H9 (cell line): Measurements from ENCODE around the gene ISCA1. TPM values are rescaled to one million over a fixed set of nuclear protein-coding genes. Genes with fewer than 3 reads are reported as not detected.

Experiments used
- DNase-seq: peaks from one replicate; pipeline ENCODE4 v3.0.0-alpha.2; 2017
- H2AFZ ChIP-seq: one replicate; pipeline ENCODE4 v1.6.1; 2013; ENCODE audit warnings: mild to moderate bottlenecking, low read length, control low read depth, moderate library complexity
- H2AK5ac ChIP-seq: 2 replicates; pipeline ENCODE4 v1.6.1; 2013; ENCODE audit warnings: low read length, control low read depth, mixed read lengths; ENCODE audit not compliant: insufficient read length
- H2BK120ac ChIP-seq: one replicate; pipeline ENCODE4 v1.6.1; 2013; ENCODE audit warnings: low read depth, mild to moderate bottlenecking, low read length, control low read depth, inconsistent platforms; ENCODE audit not compliant: poor library complexity, severe bottlenecking
- H2BK12ac ChIP-seq: 2 replicates; pipeline ENCODE4 v1.6.1; 2013; ENCODE audit warnings: low read length, control low read depth, mixed read lengths, low read depth; ENCODE audit not compliant: insufficient read length
- H2BK15ac ChIP-seq: 2 replicates; pipeline ENCODE4 v1.6.1; 2013; ENCODE audit warnings: low read depth, low read length, control low read depth
- H2BK20ac ChIP-seq: one replicate; pipeline ENCODE4 v1.6.1; 2013; ENCODE audit warnings: low read depth, mild to moderate bottlenecking, low read length, control low read depth, inconsistent platforms; ENCODE audit not compliant: poor library complexity, severe bottlenecking
- H2BK5ac ChIP-seq: 2 replicates; pipeline ENCODE4 v1.6.1; 2013; ENCODE audit warnings: low read length, control low read depth, mixed read lengths; ENCODE audit not compliant: insufficient read length
- H3K14ac ChIP-seq: 2 replicates; pipeline ENCODE4 v1.6.1; 2013; ENCODE audit warnings: low read length, control low read depth; ENCODE audit not compliant: insufficient read depth
- H3K18ac ChIP-seq: 2 replicates; pipeline ENCODE4 v1.6.1; 2013; ENCODE audit warnings: low read depth, mild to moderate bottlenecking, mixed read lengths, low read length, control low read depth; ENCODE audit not compliant: insufficient read length
- H3K23ac ChIP-seq: 2 replicates; pipeline ENCODE4 v1.6.1; 2013; ENCODE audit warnings: low read length, control low read depth, mixed read lengths, low read depth; ENCODE audit not compliant: insufficient read length
- H3K23me2 ChIP-seq: 2 replicates; pipeline ENCODE4 v1.6.1; 2013; ENCODE audit warnings: low read depth, mild to moderate bottlenecking, mixed read lengths, low read length, control low read depth; ENCODE audit not compliant: insufficient read length, poor library complexity, severe bottlenecking
- H3K27ac ChIP-seq: 2 replicates; pipeline ENCODE4 v1.5.1; 2013; ENCODE audit warnings: low read length, control low read depth, mixed read lengths, low read depth; ENCODE audit not compliant: insufficient read length
- H3K27me3 ChIP-seq: 2 replicates; pipeline ENCODE4 v1.6.1; 2013; ENCODE audit warnings: low read length, control low read depth, inconsistent platforms; ENCODE audit not compliant: insufficient read depth
- H3K4ac ChIP-seq: 2 replicates; pipeline ENCODE4 v1.6.1; 2013; ENCODE audit warnings: low read depth, mild to moderate bottlenecking, control low read depth, inconsistent platforms, low read length, moderate library complexity
- H3K4me1 ChIP-seq: 2 replicates; pipeline ENCODE4 v1.6.1; 2013; ENCODE audit warnings: low read length, control low read depth, inconsistent platforms; ENCODE audit not compliant: insufficient read depth
- H3K4me2 ChIP-seq: 2 replicates; pipeline ENCODE4 v1.6.1; 2013; ENCODE audit warnings: low read length, control low read depth, mixed read lengths; ENCODE audit not compliant: insufficient read length, insufficient read depth
- H3K56ac ChIP-seq: 2 replicates; pipeline ENCODE4 v1.6.1; 2013; ENCODE audit warnings: low read depth, mild to moderate bottlenecking, mixed read lengths, low read length, control low read depth; ENCODE audit not compliant: insufficient read length
- H3K79me1 ChIP-seq: 2 replicates; pipeline ENCODE4 v1.6.1; 2013; ENCODE audit warnings: low read depth, mild to moderate bottlenecking, moderate library complexity, low read length, control low read depth, inconsistent platforms; ENCODE audit not compliant: insufficient read depth, poor library complexity, severe bottlenecking
- H3K79me2 ChIP-seq: 2 replicates; pipeline ENCODE4 v1.6.1; 2013; ENCODE audit warnings: low read length, control low read depth, inconsistent platforms; ENCODE audit not compliant: insufficient read depth
- H3K9ac ChIP-seq: 2 replicates; pipeline ENCODE4 v1.6.1; 2013; ENCODE audit warnings: low read length, control low read depth, mixed read lengths; ENCODE audit not compliant: insufficient read length; ENCODE audit errors: extremely low read depth
- H3K9me3 ChIP-seq: one replicate; pipeline ENCODE4 v1.6.1; 2013; ENCODE audit warnings: low read depth, low read length, inconsistent platforms; ENCODE audit not compliant: control insufficient read depth
- H3T11ph ChIP-seq: one replicate; pipeline ENCODE4 v1.6.1; 2013; ENCODE audit warnings: mild to moderate bottlenecking, low read length, control low read depth, inconsistent platforms
- H4K20me1 ChIP-seq: one replicate; pipeline ENCODE4 v1.6.1; 2013; ENCODE audit not compliant: control insufficient read depth, insufficient read length, insufficient read depth
- H4K5ac ChIP-seq: 2 replicates; pipeline ENCODE4 v1.6.1; 2013; ENCODE audit warnings: low read depth, mild to moderate bottlenecking, mixed read lengths, low read length, control low read depth; ENCODE audit not compliant: insufficient read length
- H4K8ac ChIP-seq: replicated peaks from 2 replicates; pipeline ENCODE4 v1.6.1; 2013; ENCODE audit warnings: low read length, control low read depth, mixed read lengths, low read depth; ENCODE audit not compliant: insufficient read length
- H4K91ac ChIP-seq: 2 replicates; pipeline ENCODE4 v1.6.1; 2013; ENCODE audit warnings: low read depth, mild to moderate bottlenecking, moderate library complexity, mixed read lengths, low read length, control low read depth; ENCODE audit not compliant: insufficient read length
- H3K27ac Mint-ChIP-seq, 3 experiments: 2 replicates in 2 of 3; 3 replicates in 1 of 3; pipeline ENCODE4 v1.8.0; 2020 to 2021; ENCODE audit warnings: mixed read lengths in 3 of 3, mild to moderate bottlenecking in 1 of 3, moderate library complexity in 1 of 3
- H3K27me3 Mint-ChIP-seq: 2 replicates; pipeline ENCODE4 v1.8.0; 2021; ENCODE audit warnings: low read depth, mild to moderate bottlenecking, moderate library complexity, mixed read lengths
- H3K36me3 Mint-ChIP-seq, 3 experiments: 2 replicates in 2 of 3; 3 replicates in 1 of 3; pipeline ENCODE4 v1.8.0; 2020 to 2021; ENCODE audit warnings: low read depth in 3 of 3, mixed read lengths in 3 of 3; ENCODE audit not compliant: insufficient read depth in 1 of 3
- H3K4me1 Mint-ChIP-seq, 2 experiments: 2 replicates each; pipeline ENCODE4 v1.8.0; 2020; ENCODE audit warnings: mixed read lengths in 2 of 2
- H3K4me3 Mint-ChIP-seq, 2 experiments: 2 replicates in 1 of 2; 3 replicates in 1 of 2; pipeline ENCODE4 v1.8.0; 2020 to 2021; ENCODE audit warnings: mild to moderate bottlenecking in 2 of 2, mixed read lengths in 2 of 2, moderate library complexity in 1 of 2
- H3K9me3 Mint-ChIP-seq, 2 experiments: 2 replicates in 1 of 2; 3 replicates in 1 of 2; pipeline ENCODE4 v1.8.0; 2020; ENCODE audit warnings: mild to moderate bottlenecking in 2 of 2, mixed read lengths in 2 of 2, moderate library complexity in 1 of 2
- CTCF ChIP-seq: fragments of 200-600 bp; sonication (generic); conservative IDR thresholded peaks from 3 replicates; pipeline ENCODE4 v1.8.0; 2021; ENCODE audit warnings: antibody characterized with exemption, mild to moderate bottlenecking
- WGBS: extraction: QIAGEN DNeasy Blood & Tissue Kit; methylation state at CpG from one replicate; pipeline ENCODE4 v1.1.7; 2013; ENCODE audit warnings: missing lambda C conversion rate, low lambda C conversion rate, mixed read lengths; ENCODE audit not compliant: insufficient read length; ENCODE audit errors: extremely low coverage; 5-methylcytosine and 5-hydroxymethylcytosine counted together
- total RNA-seq: library from RNA; stranded (reverse); gene quantifications from 2 replicates; pipeline ENCODE4 v1.2.1, GENCODE V29; 2021

Gene ISCA1
- total RNA-seq, 1 experiment from 2014 or later: 33.3 TPM

DNA sequence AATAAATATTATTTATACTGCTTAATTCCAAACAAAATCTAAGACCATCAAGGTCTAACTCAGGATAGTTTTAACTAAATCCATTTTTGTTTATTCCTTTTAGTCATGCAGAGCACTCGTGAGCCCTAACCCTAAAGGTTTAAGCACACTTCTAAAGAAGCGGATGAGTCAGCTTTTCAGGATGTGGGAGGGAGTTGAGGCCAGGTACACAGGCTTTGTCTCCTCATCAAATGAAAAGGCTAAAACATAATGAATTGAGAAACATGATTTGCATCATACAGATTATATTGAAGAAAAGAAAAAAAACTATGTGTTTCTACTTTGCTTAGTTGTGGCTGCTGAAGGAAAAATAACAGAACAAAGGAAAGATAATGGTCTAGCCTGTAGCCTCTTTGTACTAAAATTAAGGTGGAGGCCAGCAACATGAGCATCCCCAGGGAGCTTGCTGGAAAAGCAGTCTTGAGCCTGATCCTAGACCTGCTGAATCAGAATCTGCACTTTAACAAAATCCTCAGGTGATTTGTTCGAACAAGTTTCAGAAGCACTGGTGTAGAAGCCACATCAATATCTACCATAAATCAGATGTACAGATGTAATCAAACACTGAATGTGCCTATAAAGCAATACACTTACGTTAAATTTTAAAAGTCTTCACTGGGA, 21.1 kb upstream of the ISCA1 start:
- Mint-ChIP-seq H3K27me3 (no peaks in the 10 kb centered on the region), H3K36me3 (peaks cover 17 to 68% (median 55%) of the 10 kb centered on the region in 3 experiments), H3K27ac (peak overlapping the region; percentile 76 to 96 (median 79)), H3K4me1 (peaks cover 21 to 23% of the 10 kb centered on the region in 2 experiments), H3K4me3 (no peak overlapping the region), H3K9me3 (no peaks in the 10 kb centered on the region)
- Histone ChIP-seq H3K27ac (peak overlapping the region; percentile 83), H3K9ac (no peak overlapping the region), H4K5ac (no peak overlapping the region), H2BK120ac (no peak overlapping the region), H2AFZ (no peak overlapping the region), H3K27me3 (no peaks in the 10 kb centered on the region), H3K79me1 (no peaks in the 10 kb centered on the region), H2BK15ac (no peak overlapping the region), H3K79me2 (no peaks in the 10 kb centered on the region), H2BK12ac (no peak overlapping the region), H3K14ac (no peak overlapping the region), H3K9me3 (no peaks in the 10 kb centered on the region), H3K4me1 (no peaks in the 10 kb centered on the region; the same call in 1 of the 2 replicates), H4K8ac (no peak overlapping the region), H2AK5ac (no peak overlapping the region), H3T11ph (no peak overlapping the region), H3K56ac (no peak overlapping the region), H2BK20ac (no peak overlapping the region), H3K4ac (no peak overlapping the region), H3K23ac (no peak overlapping the region), H3K18ac (no peak overlapping the region), H2BK5ac (no peak overlapping the region), H4K91ac (no peak overlapping the region), H4K20me1 (no peaks in the 10 kb centered on the region), H3K23me2 (no peaks in the 10 kb centered on the region), H3K4me2 (no peak overlapping the region)
- WGBS: no CpG with 5 or more reads among the region's 4 CpGs
- no peak for DNase-seq
- no peak for TF ChIP-seq CTCF
